HepG2 (cell line): ENCODE measurements around the gene LIPT1. TPM values are rescaled to one million over a fixed set of nuclear protein-coding genes. Genes with fewer than 3 reads are reported as not detected.

Experiments used
- DNMT3B ChIP-seq: conservative IDR thresholded peaks from 2 replicates; pipeline ENCODE4 v1.6.1; 2016; ENCODE audit warnings: missing biosample characterization, control low read depth
- EHMT2 ChIP-seq: fragments of 200-600 bp; sonication (generic); IDR thresholded peaks from 2 replicates; pipeline ENCODE4 v1.7.0; 2017; ENCODE audit warnings: antibody characterized with exemption, low read depth, low read length, borderline replicate concordance
- GMEB2 ChIP-seq: IDR thresholded peaks from 2 replicates; pipeline ENCODE4 v1.6.1; 2016; ENCODE audit warnings: missing biosample characterization, missing genetic modification reagents, low read depth
- HMGA1 ChIP-seq: sonication (generic); formaldehyde crosslinking; conservative IDR thresholded peaks from 2 replicates; pipeline ENCODE4 v1.4.0; 2020; ENCODE audit warnings: missing genetic modification reagents
- IKZF1 ChIP-seq: fragments of 450-650 bp; IDR thresholded peaks from 2 replicates; pipeline ENCODE4 v1.7.1; 2016
- ONECUT2 ChIP-seq: sonication (generic); formaldehyde crosslinking; IDR thresholded peaks from 2 replicates; pipeline ENCODE4 v1.4.0; 2020; ENCODE audit warnings: missing genetic modification reagents
- RBFOX2 ChIP-seq: fragments of 200-400 bp; formaldehyde crosslinking; IDR thresholded peaks from 2 replicates; pipeline ENCODE4 v1.6.1; 2017; ENCODE audit warnings: low read depth, mild to moderate bottlenecking, low read length
- TSC22D2 ChIP-seq: sonication (generic); formaldehyde crosslinking; IDR thresholded peaks from 2 replicates; pipeline ENCODE4 v1.5.1; 2020; ENCODE audit warnings: missing genetic modification reagents, mild to moderate bottlenecking, borderline replicate concordance
- ZBTB42 ChIP-seq: sonication (generic); formaldehyde crosslinking; IDR thresholded peaks from 2 replicates; pipeline ENCODE4 v1.5.0; 2020; ENCODE audit warnings: mild to moderate bottlenecking, missing genetic modification reagents
- ZNF205 ChIP-seq: IDR thresholded peaks from 2 replicates; pipeline ENCODE4 v1.6.1; 2018; ENCODE audit warnings: missing biosample characterization, missing genetic modification reagents
- ZNF556 ChIP-seq: sonication (generic); formaldehyde crosslinking; IDR thresholded peaks from 2 replicates; pipeline ENCODE4 v1.4.0; 2020; ENCODE audit warnings: mild to moderate bottlenecking, missing genetic modification reagents, borderline replicate concordance
- ZNF567 ChIP-seq: sonication (generic); formaldehyde crosslinking; IDR thresholded peaks from 2 replicates; pipeline ENCODE4 v1.8.1; 2023; ENCODE audit warnings: mild to moderate bottlenecking, missing genetic modification reagents, borderline replicate concordance
- ZSCAN5A ChIP-seq: sonication (generic); formaldehyde crosslinking; IDR thresholded peaks from 2 replicates; pipeline ENCODE4 v1.8.0; 2022; ENCODE audit warnings: mild to moderate bottlenecking, missing genetic modification reagents, borderline replicate concordance
- polyA plus RNA-seq, 8 experiments: library from polyadenylated mRNA; depleted of rRNA in 3 of 8; stranded (reverse) in 7 of 8; unstranded in 1 of 8; fragments of >200 nt; fragmentation: Illumina TruSeq in 4 of 8; extraction: Trizol in 4 of 8; gene quantifications; 2 replicates each; pipeline versions ENCODE4 v1.2.1 to v1.2.3, GENCODE V29; 2011 to 2016; ENCODE audit warnings: low read depth in 4 of 8, missing spikeins in 1 of 8, mixed read lengths in 1 of 8; ENCODE audit not compliant: insufficient read depth in 1 of 8
- total RNA-seq, 5 experiments: library from RNA; depleted of rRNA; stranded (reverse); fragments of >200 nt; fragmentation: Illumina TruSeq; extraction: Trizol; gene quantifications; 2 replicates each; pipeline ENCODE4 v1.2.3, GENCODE V29; 2016; ENCODE audit warnings: low read depth in 1 of 5
- TF ChIP-seq, protein P1 (sequence below): IDR thresholded peaks from 2 replicates; pipeline ENCODE4 v1.4.0; 2020; ENCODE audit warnings: mild to moderate bottlenecking, missing genetic modification reagents
- TF ChIP-seq, protein P2 (sequence below): sonication (generic); formaldehyde crosslinking; IDR thresholded peaks from 2 replicates; pipeline ENCODE4 v1.8.0; 2022; ENCODE audit warnings: low read depth, missing genetic modification reagents
- TF ChIP-seq, protein P3 (sequence below): sonication (generic); formaldehyde crosslinking; IDR thresholded peaks from 2 replicates; pipeline ENCODE4 v1.4.0; 2020; ENCODE audit warnings: missing genetic modification reagents
- TF ChIP-seq, protein P4 (sequence below): sonication (generic); formaldehyde crosslinking; IDR thresholded peaks from 2 replicates; pipeline ENCODE4 v1.8.1; 2023; ENCODE audit warnings: mild to moderate bottlenecking, missing genetic modification reagents, borderline replicate concordance

Gene LIPT1
- total and polyA plus RNA-seq, 2 of the 13 experiments (the other 11 are each of a cell fraction or from before 2014, with no cell fraction given), result 8.0 to 9.6 TPM

- TF ChIP-seq, protein P1, sequence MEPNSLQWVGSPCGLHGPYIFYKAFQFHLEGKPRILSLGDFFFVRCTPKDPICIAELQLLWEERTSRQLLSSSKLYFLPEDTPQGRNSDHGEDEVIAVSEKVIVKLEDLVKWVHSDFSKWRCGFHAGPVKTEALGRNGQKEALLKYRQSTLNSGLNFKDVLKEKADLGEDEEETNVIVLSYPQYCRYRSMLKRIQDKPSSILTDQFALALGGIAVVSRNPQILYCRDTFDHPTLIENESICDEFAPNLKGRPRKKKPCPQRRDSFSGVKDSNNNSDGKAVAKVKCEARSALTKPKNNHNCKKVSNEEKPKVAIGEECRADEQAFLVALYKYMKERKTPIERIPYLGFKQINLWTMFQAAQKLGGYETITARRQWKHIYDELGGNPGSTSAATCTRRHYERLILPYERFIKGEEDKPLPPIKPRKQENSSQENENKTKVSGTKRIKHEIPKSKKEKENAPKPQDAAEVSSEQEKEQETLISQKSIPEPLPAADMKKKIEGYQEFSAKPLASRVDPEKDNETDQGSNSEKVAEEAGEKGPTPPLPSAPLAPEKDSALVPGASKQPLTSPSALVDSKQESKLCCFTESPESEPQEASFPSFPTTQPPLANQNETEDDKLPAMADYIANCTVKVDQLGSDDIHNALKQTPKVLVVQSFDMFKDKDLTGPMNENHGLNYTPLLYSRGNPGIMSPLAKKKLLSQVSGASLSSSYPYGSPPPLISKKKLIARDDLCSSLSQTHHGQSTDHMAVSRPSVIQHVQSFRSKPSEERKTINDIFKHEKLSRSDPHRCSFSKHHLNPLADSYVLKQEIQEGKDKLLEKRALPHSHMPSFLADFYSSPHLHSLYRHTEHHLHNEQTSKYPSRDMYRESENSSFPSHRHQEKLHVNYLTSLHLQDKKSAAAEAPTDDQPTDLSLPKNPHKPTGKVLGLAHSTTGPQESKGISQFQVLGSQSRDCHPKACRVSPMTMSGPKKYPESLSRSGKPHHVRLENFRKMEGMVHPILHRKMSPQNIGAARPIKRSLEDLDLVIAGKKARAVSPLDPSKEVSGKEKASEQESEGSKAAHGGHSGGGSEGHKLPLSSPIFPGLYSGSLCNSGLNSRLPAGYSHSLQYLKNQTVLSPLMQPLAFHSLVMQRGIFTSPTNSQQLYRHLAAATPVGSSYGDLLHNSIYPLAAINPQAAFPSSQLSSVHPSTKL (CRISPR knock-in tag), result peak; percentile 53; the same call in 1 of the 2 replicates
- TF ChIP-seq GMEB2 (CRISPR knock-in tag), result peak; percentile 93
- TF ChIP-seq, protein P2, sequence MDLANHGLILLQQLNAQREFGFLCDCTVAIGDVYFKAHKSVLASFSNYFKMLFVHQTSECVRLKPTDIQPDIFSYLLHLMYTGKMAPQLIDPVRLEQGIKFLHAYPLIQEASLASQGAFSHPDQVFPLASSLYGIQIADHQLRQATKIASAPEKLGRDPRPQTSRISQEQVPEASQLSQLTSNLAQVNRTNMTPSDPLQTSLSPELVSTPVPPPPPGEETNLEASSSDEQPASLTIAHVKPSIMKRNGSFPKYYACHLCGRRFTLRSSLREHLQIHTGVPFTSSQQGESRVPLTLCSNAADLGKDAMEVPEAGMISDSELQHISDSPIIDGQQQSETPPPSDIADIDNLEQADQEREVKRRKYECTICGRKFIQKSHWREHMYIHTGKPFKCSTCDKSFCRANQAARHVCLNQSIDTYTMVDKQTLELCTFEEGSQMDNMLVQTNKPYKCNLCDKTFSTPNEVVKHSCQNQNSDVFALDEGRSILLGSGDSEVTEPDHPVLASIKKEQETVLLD (CRISPR knock-in tag), result peak; percentile 100
- peak; percentile 91 for TF ChIP-seq RBFOX2
- TF ChIP-seq ONECUT2 (CRISPR knock-in tag), result no peak
- no peak; the same call in 1 of the 2 replicates for TF ChIP-seq ZNF556
- peak; percentile 83; the same call in 1 of the 2 replicates for TF ChIP-seq DNMT3B (CRISPR knock-in tag)
- no peak for TF ChIP-seq ZBTB42 (CRISPR knock-in tag)
- no peak for TF ChIP-seq EHMT2
- TF ChIP-seq TSC22D2, result no peak
- TF ChIP-seq, protein P3, sequence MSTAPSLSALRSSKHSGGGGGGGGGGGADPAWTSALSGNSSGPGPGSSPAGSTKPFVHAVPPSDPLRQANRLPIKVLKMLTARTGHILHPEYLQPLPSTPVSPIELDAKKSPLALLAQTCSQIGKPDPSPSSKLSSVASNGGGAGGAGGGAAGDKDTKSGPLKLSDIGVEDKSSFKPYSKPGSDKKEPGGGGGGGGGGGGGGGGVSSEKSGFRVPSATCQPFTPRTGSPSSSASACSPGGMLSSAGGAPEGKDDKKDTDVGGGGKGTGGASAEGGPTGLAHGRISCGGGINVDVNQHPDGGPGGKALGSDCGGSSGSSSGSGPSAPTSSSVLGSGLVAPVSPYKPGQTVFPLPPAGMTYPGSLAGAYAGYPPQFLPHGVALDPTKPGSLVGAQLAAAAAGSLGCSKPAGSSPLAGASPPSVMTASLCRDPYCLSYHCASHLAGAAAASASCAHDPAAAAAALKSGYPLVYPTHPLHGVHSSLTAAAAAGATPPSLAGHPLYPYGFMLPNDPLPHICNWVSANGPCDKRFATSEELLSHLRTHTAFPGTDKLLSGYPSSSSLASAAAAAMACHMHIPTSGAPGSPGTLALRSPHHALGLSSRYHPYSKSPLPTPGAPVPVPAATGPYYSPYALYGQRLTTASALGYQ, result 0 out of 2 replicates have a peak, but pooled peaks have one; percentile 42
- peak; percentile 90; the same call in 1 of the 2 replicates for TF ChIP-seq ZSCAN5A (CRISPR knock-in tag)
- TF ChIP-seq HMGA1 (CRISPR knock-in tag), result no peak
- TF ChIP-seq, protein P4, sequence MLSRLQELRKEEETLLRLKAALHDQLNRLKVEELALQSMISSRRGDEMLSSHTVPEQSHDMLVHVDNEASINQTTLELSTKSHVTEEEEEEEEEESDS (CRISPR knock-in tag), result no peak
- peak; percentile 15; the same call in 1 of the 2 replicates for TF ChIP-seq ZNF567 (CRISPR knock-in tag)
- no peak for TF ChIP-seq IKZF1
- 0 out of 2 replicates have a peak, but pooled peaks have one; percentile 5 for TF ChIP-seq ZNF205 (CRISPR knock-in tag)
Measured at GRCh38 chr2:99141110-99142108, 13.4 kb upstream of the LIPT1 start, which contains the start of gene C2orf15 (continued).
